ENCODE measurements around the gene TVP23C. TPM values are rescaled to one million over a fixed set of nuclear protein-coding genes. Genes with fewer than 3 reads are reported as not detected.
A peak's percentile ranks its signal among the peaks of the same experiment; 100 is the strongest.
"Not testable (repeated sequence)": the region's sequence is repeated elsewhere in the genome, so short reads cannot be mapped to it uniquely, and the experiment has no call there.

Gene TVP23C
- total and polyA plus RNA-seq, 9 of the 15 experiments (the other 6 are each of a cell fraction or from before 2014, with no cell fraction given) = 5.7 to 16.8 (median 8.2) TPM

- TF ChIP-seq ZBTB11 (CRISPR knock-in tag; IDR thresholded peaks at IDR 0.05) (peak in 1 of 3 experiments; percentile 53; a peak in 1 of 6 replicates), TEAD1 (CRISPR knock-in tag; IDR thresholded peaks at IDR 0.05) (peak in 1 of 2 experiments; percentile 70; a peak in 2 of 4 replicates), NR2C1 (tag; IDR thresholded peaks at IDR 0.05) (peak; percentile 70), ZBTB17 (CRISPR knock-in tag; IDR thresholded peaks at IDR 0.05) (peak; percentile 71; the same call in 1 of the 2 replicates), ZNF584 (CRISPR knock-in tag; IDR thresholded peaks at IDR 0.05; ENCODE audit: low read depth) (peak; percentile 70; the same call in 1 of the 2 replicates), HIVEP1 (CRISPR knock-in tag; IDR thresholded peaks at IDR 0.05) (peak; percentile 71; the same call in 1 of the 2 replicates), PTTG1 (tag; IDR thresholded peaks at IDR 0.05; ENCODE audit: low read depth) (peak; percentile 69), CXXC5 (CRISPR knock-in tag; IDR thresholded peaks at IDR 0.05) (peak; percentile 73), ZNF175 (CRISPR knock-in tag; IDR thresholded peaks at IDR 0.05; ENCODE audit: low read depth) (peak; percentile 94)
- TF ChIP-seq NR2C1 (IDR thresholded peaks at IDR 0.05) = not testable (repeated sequence)
- TF ChIP-seq, protein P1, sequence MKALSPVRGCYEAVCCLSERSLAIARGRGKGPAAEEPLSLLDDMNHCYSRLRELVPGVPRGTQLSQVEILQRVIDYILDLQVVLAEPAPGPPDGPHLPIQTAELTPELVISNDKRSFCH (CRISPR knock-in tag; IDR thresholded peaks at IDR 0.05) = not testable (repeated sequence)
- TF ChIP-seq, protein P1 (tag; IDR thresholded peaks at IDR 0.05) = 0 out of 2 replicates have a peak, but pooled peaks have one; percentile 30
- TF ChIP-seq, protein P2, sequence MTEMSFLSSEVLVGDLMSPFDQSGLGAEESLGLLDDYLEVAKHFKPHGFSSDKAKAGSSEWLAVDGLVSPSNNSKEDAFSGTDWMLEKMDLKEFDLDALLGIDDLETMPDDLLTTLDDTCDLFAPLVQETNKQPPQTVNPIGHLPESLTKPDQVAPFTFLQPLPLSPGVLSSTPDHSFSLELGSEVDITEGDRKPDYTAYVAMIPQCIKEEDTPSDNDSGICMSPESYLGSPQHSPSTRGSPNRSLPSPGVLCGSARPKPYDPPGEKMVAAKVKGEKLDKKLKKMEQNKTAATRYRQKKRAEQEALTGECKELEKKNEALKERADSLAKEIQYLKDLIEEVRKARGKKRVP (CRISPR knock-in tag; IDR thresholded peaks at IDR 0.05) = peak; percentile 72
- TF ChIP-seq, protein P3, sequence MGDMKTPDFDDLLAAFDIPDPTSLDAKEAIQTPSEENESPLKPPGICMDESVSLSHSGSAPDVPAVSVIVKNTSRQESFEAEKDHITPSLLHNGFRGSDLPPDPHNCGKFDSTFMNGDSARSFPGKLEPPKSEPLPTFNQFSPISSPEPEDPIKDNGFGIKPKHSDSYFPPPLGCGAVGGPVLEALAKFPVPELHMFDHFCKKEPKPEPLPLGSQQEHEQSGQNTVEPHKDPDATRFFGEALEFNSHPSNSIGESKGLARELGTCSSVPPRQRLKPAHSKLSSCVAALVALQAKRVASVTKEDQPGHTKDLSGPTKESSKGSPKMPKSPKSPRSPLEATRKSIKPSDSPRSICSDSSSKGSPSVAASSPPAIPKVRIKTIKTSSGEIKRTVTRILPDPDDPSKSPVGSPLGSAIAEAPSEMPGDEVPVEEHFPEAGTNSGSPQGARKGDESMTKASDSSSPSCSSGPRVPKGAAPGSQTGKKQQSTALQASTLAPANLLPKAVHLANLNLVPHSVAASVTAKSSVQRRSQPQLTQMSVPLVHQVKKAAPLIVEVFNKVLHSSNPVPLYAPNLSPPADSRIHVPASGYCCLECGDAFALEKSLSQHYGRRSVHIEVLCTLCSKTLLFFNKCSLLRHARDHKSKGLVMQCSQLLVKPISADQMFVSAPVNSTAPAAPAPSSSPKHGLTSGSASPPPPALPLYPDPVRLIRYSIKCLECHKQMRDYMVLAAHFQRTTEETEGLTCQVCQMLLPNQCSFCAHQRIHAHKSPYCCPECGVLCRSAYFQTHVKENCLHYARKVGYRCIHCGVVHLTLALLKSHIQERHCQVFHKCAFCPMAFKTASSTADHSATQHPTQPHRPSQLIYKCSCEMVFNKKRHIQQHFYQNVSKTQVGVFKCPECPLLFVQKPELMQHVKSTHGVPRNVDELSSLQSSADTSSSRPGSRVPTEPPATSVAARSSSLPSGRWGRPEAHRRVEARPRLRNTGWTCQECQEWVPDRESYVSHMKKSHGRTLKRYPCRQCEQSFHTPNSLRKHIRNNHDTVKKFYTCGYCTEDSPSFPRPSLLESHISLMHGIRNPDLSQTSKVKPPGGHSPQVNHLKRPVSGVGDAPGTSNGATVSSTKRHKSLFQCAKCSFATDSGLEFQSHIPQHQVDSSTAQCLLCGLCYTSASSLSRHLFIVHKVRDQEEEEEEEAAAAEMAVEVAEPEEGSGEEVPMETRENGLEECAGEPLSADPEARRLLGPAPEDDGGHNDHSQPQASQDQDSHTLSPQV (IDR thresholded peaks at IDR 0.05) = peak; percentile 95
These were observed 36.7 kb downstream of the TVP23C start (continued) for GRCh38 chr17:15526292-15527218.

Data from K562 (cell line).